ENCODE data around the gene FNDC3B. TPM values are rescaled to one million over a fixed set of nuclear protein-coding genes. Genes with fewer than 3 reads are reported as not detected.
A peak's percentile ranks its signal among the peaks of the same experiment; 100 is the strongest.
"Not testable (repeated sequence)": the region's sequence is repeated elsewhere in the genome, so short reads cannot be mapped to it uniquely, and the experiment has no call there.

Gene FNDC3B
- total and polyA plus RNA-seq, 5 experiments from 2014 or later = 6.5 to 20.6 (median 8.8) TPM

- peaks cover 19 to 55% (median 36%) of the 10 kb centered on the region in 4 donors for H3K4me1 Mint-ChIP-seq
- not testable (repeated sequence) for H3K36me3 Mint-ChIP-seq, DNase-seq, H3K9me3 Mint-ChIP-seq, H3K27me3 Mint-ChIP-seq, ATAC-seq, H3K27ac Mint-ChIP-seq, H3K4me3 Mint-ChIP-seq
- POLR2A ChIA-PET = interaction anchor here (0.9 kb wide), 1 partner anchor 7 kb away, joined by 3 read pairs; no protein-coding TSS in a partner anchor
Measured at GRCh38 chr3:172093581-172094443, 54.4 kb downstream of the FNDC3B start.

GRCh38 chr3:172094621-172095557 is 55.5 kb downstream of the FNDC3B start:
- Mint-ChIP-seq H3K4me1 (peaks cover 26 to 66% (median 46%) of the 10 kb centered on the region in 4 donors), H3K27ac (peak overlapping the region in 6 of 10 donors; percentile 3 to 70 (median 9)), H3K36me3 (no peaks in the 10 kb centered on the region), H3K9me3 (no peaks in the 10 kb centered on the region), H3K4me3 (no peak overlapping the region), H3K27me3 (no peaks in the 10 kb centered on the region)
- no peak for ATAC-seq
- POLR2A ChIA-PET = no interaction called here
- DNase-seq = no peak

GRCh38 chr3:172096881-172097420 is 57.6 kb downstream of the FNDC3B start:
- DNase-seq (no peak), ATAC-seq (no peak)
- POLR2A ChIA-PET = no interaction called here
- peaks cover 25 to 70% (median 55%) of the 10 kb centered on the region in 4 donors for H3K4me1 Mint-ChIP-seq
- H3K27ac Mint-ChIP-seq = no peak overlapping the region
- no peaks in the 10 kb centered on the region for H3K36me3 Mint-ChIP-seq
- H3K9me3 Mint-ChIP-seq = no peaks in the 10 kb centered on the region
- H3K4me3 Mint-ChIP-seq = peak overlapping the region in 2 of 10 donors; percentile 12 to 30
- no peaks in the 10 kb centered on the region for H3K27me3 Mint-ChIP-seq

- peaks cover 27 to 76% (median 61%) of the 10 kb centered on the region in 4 donors for H3K4me1 Mint-ChIP-seq
Measured at GRCh38 chr3:172097585-172097984, 58.2 kb downstream of the FNDC3B start.

GRCh38 chr3:172098698-172099494 is 59.5 kb downstream of the FNDC3B start:
- H3K9me3 Mint-ChIP-seq = no peaks in the 10 kb centered on the region
- H3K27ac Mint-ChIP-seq = peak overlapping the region in 3 of 10 donors; percentile 26 to 71 (median 30)
- no peaks in the 10 kb centered on the region for H3K36me3 Mint-ChIP-seq
- POLR2A ChIA-PET = no interaction called here
- peaks cover 32 to 88% (median 74%) of the 10 kb centered on the region in 4 donors for H3K4me1 Mint-ChIP-seq
- no peaks in the 10 kb centered on the region for H3K27me3 Mint-ChIP-seq
- peak overlapping the region in 5 of 10 donors; percentile 8 to 55 (median 20) for H3K4me3 Mint-ChIP-seq
- DNase-seq (no peak), ATAC-seq (no peak)

More at GRCh38 chr3:172097585-172097984, 58.2 kb downstream of the FNDC3B start:
- Mint-ChIP-seq H3K4me3 (no peak overlapping the region), H3K27ac (no peak overlapping the region), H3K36me3 (no peaks in the 10 kb centered on the region), H3K9me3 (no peaks in the 10 kb centered on the region), H3K27me3 (no peaks in the 10 kb centered on the region)
- ATAC-seq = no peak
- POLR2A ChIA-PET = no interaction called here
- DNase-seq = no peak

- Mint-ChIP-seq H3K27ac (peak overlapping the region in 2 of 10 donors; percentile 26 to 73), H3K27me3 (peaks cover 0 to under 1% (median 0%) of the 10 kb centered on the region in 5 donors), H3K4me1 (peaks cover 33 to 91% (median 76%) of the 10 kb centered on the region in 4 donors), H3K4me3 (peak overlapping the region in 5 of 10 donors; percentile 8 to 55 (median 20)), H3K9me3 (no peaks in the 10 kb centered on the region), H3K36me3 (no peaks in the 10 kb centered on the region)
- POLR2A ChIA-PET = no interaction called here
- DNase-seq (no peak), ATAC-seq (no peak)
Measured at GRCh38 chr3:172099495-172099808, 60.1 kb downstream of the FNDC3B start.

- H3K4me3 Mint-ChIP-seq = no peak overlapping the region
- no peaks in the 10 kb centered on the region for H3K9me3 Mint-ChIP-seq
- no peak for ATAC-seq
- POLR2A ChIA-PET = interaction anchor here (1.0 kb wide), 1 partner anchor 7 kb away, joined by 3 read pairs; no protein-coding TSS in a partner anchor
- H3K27me3 Mint-ChIP-seq = peaks cover 0 to 2% (median 0%) of the 10 kb centered on the region in 5 donors
- no peak for DNase-seq
- no peaks in the 10 kb centered on the region for H3K36me3 Mint-ChIP-seq
- no peak overlapping the region for H3K27ac Mint-ChIP-seq
- peaks cover 29 to 90% (median 78%) of the 10 kb centered on the region in 4 donors for H3K4me1 Mint-ChIP-seq
Measured at GRCh38 chr3:172100482-172100881, 61.1 kb downstream of the FNDC3B start.

- Mint-ChIP-seq H3K9me3 (no peaks in the 10 kb centered on the region), H3K36me3 (no peaks in the 10 kb centered on the region), H3K27ac (peak overlapping the region in 6 of 10 donors; percentile 11 to 77 (median 66)), H3K4me3 (peak overlapping the region in 6 of 10 donors; percentile 5 to 42 (median 6)), H3K27me3 (peaks cover 0 to 2% (median 0%) of the 10 kb centered on the region in 5 donors), H3K4me1 (peaks cover 30 to 90% (median 79%) of the 10 kb centered on the region in 4 donors)
- peak in 1 of 10 donors; percentile 4 for DNase-seq
- ATAC-seq = peak in 1 of 2 donors; percentile 22
- POLR2A ChIA-PET = interaction anchor here (1.0 to 1.3 kb wide), 2 partner anchors 8 to 14 kb away, joined by 3 to 7 read pairs; no protein-coding TSS in a partner anchor
Measured at GRCh38 chr3:172101107-172101506, 61.7 kb downstream of the FNDC3B start.

- Mint-ChIP-seq H3K4me1 (peaks cover 36 to 92% (median 83%) of the 10 kb centered on the region in 4 donors), H3K27me3 (peaks cover 0 to 2% (median 0%) of the 10 kb centered on the region in 5 donors), H3K36me3 (no peaks in the 10 kb centered on the region), H3K9me3 (no peaks in the 10 kb centered on the region), H3K4me3 (peak overlapping the region; percentile 57 to 84 (median 70)), H3K27ac (peak overlapping the region; percentile 60 to 94 (median 86))
- ATAC-seq (peak; percentile 70 to 79), DNase-seq (peak; percentile 12 to 66 (median 42))
- POLR2A ChIA-PET = interaction anchor here (1.0 to 2.6 kb wide), 4 partner anchors 12 to 61 kb away, joined by 3 to 13 read pairs (median 6); no protein-coding TSS in a partner anchor
Measured at GRCh38 chr3:172102123-172102882, 62.9 kb downstream of the FNDC3B start.

- Mint-ChIP-seq H3K4me1 (peaks cover 40 to 93% (median 87%) of the 10 kb centered on the region in 4 donors), H3K27me3 (peaks cover 0 to 2% (median 0%) of the 10 kb centered on the region in 5 donors), H3K27ac (peak overlapping the region; percentile 60 to 94 (median 86)), H3K9me3 (no peaks in the 10 kb centered on the region), H3K36me3 (no peaks in the 10 kb centered on the region), H3K4me3 (peak overlapping the region; percentile 57 to 84 (median 70))
- no peak for DNase-seq
- POLR2A ChIA-PET = interaction anchor here (1.7 to 2.6 kb wide), 2 partner anchors 13 to 61 kb away, joined by 4 to 13 read pairs; no protein-coding TSS in a partner anchor
- no peak for ATAC-seq
Measured at GRCh38 chr3:172102883-172103310, 63.5 kb downstream of the FNDC3B start.

- POLR2A ChIA-PET = interaction anchor here (0.7 to 2.6 kb wide), 2 partner anchors 47 to 62 kb away, joined by 3 to 13 read pairs; no protein-coding TSS in a partner anchor
- Mint-ChIP-seq H3K27ac (peak overlapping the region in 7 of 10 donors; percentile 26 to 90 (median 58)), H3K36me3 (no peaks in the 10 kb centered on the region), H3K27me3 (peaks cover 0 to 2% (median 0%) of the 10 kb centered on the region in 5 donors), H3K9me3 (no peaks in the 10 kb centered on the region), H3K4me1 (peaks cover 43 to 94% (median 90%) of the 10 kb centered on the region in 4 donors), H3K4me3 (peak overlapping the region in 2 of 10 donors; percentile 23 to 49)
- no peak for ATAC-seq
- DNase-seq = no peak
Measured at GRCh38 chr3:172103724-172104123, 64.3 kb downstream of the FNDC3B start.

Data from naive thymus-derived CD8-positive, alpha-beta T cell (primary cell).